Neural progenitor cell (in vitro differentiated cells): ENCODE data around the gene CHKA.

ENCODE experiments used
- EZH2 ChIP-seq: fragments of 200-600 bp; sonication (generic); IDR thresholded peaks from 2 replicates; pipeline ENCODE4 v1.6.1; 2017; ENCODE audit warnings: antibody characterized with exemption, mild to moderate bottlenecking, moderate library complexity
- TF ChIP-seq, protein P1 (sequence below): fragments of 200-600 bp; sonication (generic); IDR thresholded peaks from 2 replicates; pipeline ENCODE4 v1.5.1; 2017; ENCODE audit warnings: antibody characterized with exemption, mild to moderate bottlenecking

- TF ChIP-seq, protein P1, sequence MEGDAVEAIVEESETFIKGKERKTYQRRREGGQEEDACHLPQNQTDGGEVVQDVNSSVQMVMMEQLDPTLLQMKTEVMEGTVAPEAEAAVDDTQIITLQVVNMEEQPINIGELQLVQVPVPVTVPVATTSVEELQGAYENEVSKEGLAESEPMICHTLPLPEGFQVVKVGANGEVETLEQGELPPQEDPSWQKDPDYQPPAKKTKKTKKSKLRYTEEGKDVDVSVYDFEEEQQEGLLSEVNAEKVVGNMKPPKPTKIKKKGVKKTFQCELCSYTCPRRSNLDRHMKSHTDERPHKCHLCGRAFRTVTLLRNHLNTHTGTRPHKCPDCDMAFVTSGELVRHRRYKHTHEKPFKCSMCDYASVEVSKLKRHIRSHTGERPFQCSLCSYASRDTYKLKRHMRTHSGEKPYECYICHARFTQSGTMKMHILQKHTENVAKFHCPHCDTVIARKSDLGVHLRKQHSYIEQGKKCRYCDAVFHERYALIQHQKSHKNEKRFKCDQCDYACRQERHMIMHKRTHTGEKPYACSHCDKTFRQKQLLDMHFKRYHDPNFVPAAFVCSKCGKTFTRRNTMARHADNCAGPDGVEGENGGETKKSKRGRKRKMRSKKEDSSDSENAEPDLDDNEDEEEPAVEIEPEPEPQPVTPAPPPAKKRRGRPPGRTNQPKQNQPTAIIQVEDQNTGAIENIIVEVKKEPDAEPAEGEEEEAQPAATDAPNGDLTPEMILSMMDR: no peak
- TF ChIP-seq EZH2: no peak
These were observed 14.8 kb downstream of the CHKA start for GRCh38 chr11:68106165-68106940.
